ENCODE results near the gene PRRT3.

DNA sequence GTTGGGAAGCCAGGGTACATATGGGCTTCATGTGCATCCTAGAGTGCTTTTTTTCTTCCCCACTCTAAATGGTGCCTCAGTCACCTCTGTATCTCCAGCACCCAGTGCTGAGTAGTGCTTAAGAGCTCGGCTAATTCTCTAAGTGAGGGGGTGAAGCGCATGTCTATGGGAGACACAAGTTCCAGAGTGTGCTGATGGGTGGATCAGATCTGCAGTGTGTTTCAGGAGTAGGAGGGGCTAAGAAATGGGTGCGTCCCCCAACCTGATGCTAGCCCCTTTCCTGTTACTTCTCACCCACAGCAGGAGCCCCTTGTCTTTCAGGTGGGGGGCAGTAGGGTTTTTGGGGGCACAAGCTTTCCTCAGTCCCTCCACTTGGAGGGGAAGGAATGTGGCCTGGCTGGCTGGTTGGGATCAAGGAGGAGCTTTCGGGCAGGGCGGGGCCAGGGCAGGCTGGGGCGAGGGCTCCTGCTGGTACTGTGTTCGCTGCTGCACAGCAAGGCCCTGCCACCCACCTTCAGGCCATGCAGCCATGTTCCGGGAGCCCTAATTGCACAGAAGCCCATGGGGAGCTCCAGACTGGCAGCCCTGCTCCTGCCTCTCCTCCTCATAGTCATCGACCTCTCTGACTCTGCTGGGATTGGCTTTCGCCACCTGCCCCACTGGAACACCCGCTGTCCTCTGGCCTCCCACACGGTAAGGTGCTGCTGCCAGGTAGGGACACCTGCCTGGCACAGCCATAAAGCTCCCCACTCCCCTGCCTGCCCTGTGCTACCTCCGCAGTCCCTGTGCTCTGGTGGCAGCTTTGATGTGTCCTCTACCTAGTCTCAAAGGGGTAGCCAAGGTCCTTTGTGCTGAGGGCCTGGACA, 49.6 kb downstream of the PRRT3 start, which contains the start of gene IL17RE:
- TF ChIP-seq, protein P1, sequence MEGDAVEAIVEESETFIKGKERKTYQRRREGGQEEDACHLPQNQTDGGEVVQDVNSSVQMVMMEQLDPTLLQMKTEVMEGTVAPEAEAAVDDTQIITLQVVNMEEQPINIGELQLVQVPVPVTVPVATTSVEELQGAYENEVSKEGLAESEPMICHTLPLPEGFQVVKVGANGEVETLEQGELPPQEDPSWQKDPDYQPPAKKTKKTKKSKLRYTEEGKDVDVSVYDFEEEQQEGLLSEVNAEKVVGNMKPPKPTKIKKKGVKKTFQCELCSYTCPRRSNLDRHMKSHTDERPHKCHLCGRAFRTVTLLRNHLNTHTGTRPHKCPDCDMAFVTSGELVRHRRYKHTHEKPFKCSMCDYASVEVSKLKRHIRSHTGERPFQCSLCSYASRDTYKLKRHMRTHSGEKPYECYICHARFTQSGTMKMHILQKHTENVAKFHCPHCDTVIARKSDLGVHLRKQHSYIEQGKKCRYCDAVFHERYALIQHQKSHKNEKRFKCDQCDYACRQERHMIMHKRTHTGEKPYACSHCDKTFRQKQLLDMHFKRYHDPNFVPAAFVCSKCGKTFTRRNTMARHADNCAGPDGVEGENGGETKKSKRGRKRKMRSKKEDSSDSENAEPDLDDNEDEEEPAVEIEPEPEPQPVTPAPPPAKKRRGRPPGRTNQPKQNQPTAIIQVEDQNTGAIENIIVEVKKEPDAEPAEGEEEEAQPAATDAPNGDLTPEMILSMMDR (conservative IDR thresholded peaks at IDR 0.05; ENCODE audit: low read depth, low read length) = no peak
- no peak for TF ChIP-seq EZH2 (IDR thresholded peaks at IDR 0.05; ENCODE audit: low read length, unreplicated experiment)
